Upper lobe of left lung (tissue), 4 donors: ENCODE data around the gene MORC2.

Experiments used
- EP300 ChIP-seq, 4 donors: sonication (generic); formaldehyde crosslinking; IDR thresholded peaks; one replicate each; pipeline ENCODE4 v1.5.1; 2017; ENCODE audit warnings: antibody characterized with exemption in 4 of 4, control low read depth in 2 of 4
- POLR2A ChIP-seq, 4 donors: fragments of 450-650 bp; IDR thresholded peaks; one replicate each; pipeline ENCODE4 v1.5.1; 2016 to 2017; ENCODE audit warnings: antibody characterized with exemption in 4 of 4, mild to moderate bottlenecking in 2 of 4
- POLR2AphosphoS5 ChIP-seq, 2 donors: sonication (generic); formaldehyde crosslinking; IDR thresholded peaks; one replicate each; pipeline ENCODE4 v1.5.1; 2017; ENCODE audit warnings: antibody characterized with exemption in 2 of 2
- TF ChIP-seq, protein P1 (sequence below), 6 experiments: fragments of 450-650 bp in 4 of 6; fragments of 200-600 bp in 2 of 6; sonication (generic) in 2 of 6; IDR thresholded peaks; one replicate each; pipeline ENCODE4 v1.5.1; 2016 to 2019; ENCODE audit warnings: antibody characterized with exemption in 6 of 6

DNA sequence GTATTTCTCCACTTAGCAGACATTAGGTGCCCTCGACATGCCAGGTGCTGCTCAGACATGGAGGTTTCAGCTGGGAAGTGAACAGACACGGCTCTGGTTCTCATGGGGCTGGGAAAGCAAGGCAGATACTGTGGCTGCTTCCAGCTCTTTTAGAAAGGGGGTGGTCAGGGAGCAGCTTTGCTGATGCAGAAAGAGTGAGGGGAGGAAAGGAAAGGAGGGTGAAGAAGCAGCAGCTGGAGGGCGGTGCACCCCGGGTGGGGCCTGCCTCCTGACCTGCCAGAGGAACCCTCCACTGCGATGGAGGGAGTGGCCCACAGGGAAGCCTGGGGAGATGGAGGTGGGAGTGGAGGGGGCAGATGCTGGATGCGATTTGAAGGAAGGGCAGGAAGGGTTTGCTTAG lies 76.8 kb downstream of the MORC2 start:
- TF ChIP-seq, protein P1, sequence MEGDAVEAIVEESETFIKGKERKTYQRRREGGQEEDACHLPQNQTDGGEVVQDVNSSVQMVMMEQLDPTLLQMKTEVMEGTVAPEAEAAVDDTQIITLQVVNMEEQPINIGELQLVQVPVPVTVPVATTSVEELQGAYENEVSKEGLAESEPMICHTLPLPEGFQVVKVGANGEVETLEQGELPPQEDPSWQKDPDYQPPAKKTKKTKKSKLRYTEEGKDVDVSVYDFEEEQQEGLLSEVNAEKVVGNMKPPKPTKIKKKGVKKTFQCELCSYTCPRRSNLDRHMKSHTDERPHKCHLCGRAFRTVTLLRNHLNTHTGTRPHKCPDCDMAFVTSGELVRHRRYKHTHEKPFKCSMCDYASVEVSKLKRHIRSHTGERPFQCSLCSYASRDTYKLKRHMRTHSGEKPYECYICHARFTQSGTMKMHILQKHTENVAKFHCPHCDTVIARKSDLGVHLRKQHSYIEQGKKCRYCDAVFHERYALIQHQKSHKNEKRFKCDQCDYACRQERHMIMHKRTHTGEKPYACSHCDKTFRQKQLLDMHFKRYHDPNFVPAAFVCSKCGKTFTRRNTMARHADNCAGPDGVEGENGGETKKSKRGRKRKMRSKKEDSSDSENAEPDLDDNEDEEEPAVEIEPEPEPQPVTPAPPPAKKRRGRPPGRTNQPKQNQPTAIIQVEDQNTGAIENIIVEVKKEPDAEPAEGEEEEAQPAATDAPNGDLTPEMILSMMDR (IDR thresholded peaks at IDR 0.05) = no peak
- TF ChIP-seq POLR2AphosphoS5 (IDR thresholded peaks at IDR 0.05) (no peak), POLR2A (IDR thresholded peaks at IDR 0.05) (no peak), EP300 (IDR thresholded peaks at IDR 0.05) (no peak)
